GM12875 (cell line): Measurements from ENCODE around the gene FOXP1.

Experiments
- H3K4me3 ChIP-seq: one replicate; pipeline ENCODE4 v1.5.1; 2011; ENCODE audit warnings: low read depth, low read length, control low read depth
- CTCF ChIP-seq: IDR thresholded peaks from 2 replicates; pipeline ENCODE4 v1.5.1; 2011; ENCODE audit warnings: low read depth, mild to moderate bottlenecking, control low read depth, inconsistent platforms, low read length, moderate library complexity, borderline replicate concordance; ENCODE audit not compliant: insufficient read depth

FOXP1 gene

GRCh38 chr3:71240034-71240433, 343.5 kb downstream of the FOXP1 start:
- no peak for TF ChIP-seq CTCF

GRCh38 chr3:71238355-71238757, 345.2 kb downstream of the FOXP1 start:
- no peak for TF ChIP-seq CTCF
- no peak overlapping the region for H3K4me3 ChIP-seq

More at GRCh38 chr3:71240034-71240433, 343.5 kb downstream of the FOXP1 start:
- no peak overlapping the region for H3K4me3 ChIP-seq

- TF ChIP-seq CTCF = no peak
- H3K4me3 ChIP-seq = no peak overlapping the region
Observed at GRCh38 chr3:71237672-71238071, 345.9 kb downstream of the FOXP1 start.

GRCh38 chr3:71235846-71236245, 347.7 kb downstream of the FOXP1 start:
- no peak overlapping the region for H3K4me3 ChIP-seq
- TF ChIP-seq CTCF = no peak

GRCh38 chr3:71232895-71233294, 350.6 kb downstream of the FOXP1 start:
- TF ChIP-seq CTCF = no peak
- no peak overlapping the region for H3K4me3 ChIP-seq

- H3K4me3 ChIP-seq = no peak overlapping the region
- no peak for TF ChIP-seq CTCF
Observed at GRCh38 chr3:71232175-71232679, 351.3 kb downstream of the FOXP1 start.

- H3K4me3 ChIP-seq = no peak overlapping the region
- no peak for TF ChIP-seq CTCF
Observed at GRCh38 chr3:71231680-71232079, 351.8 kb downstream of the FOXP1 start.
